PC-9 (cell line): ENCODE measurements around the gene ARHGAP28.

Experiments
- CTCF ChIP-seq: fragments of 200-600 bp; sonication (generic); conservative IDR thresholded peaks from 2 replicates; pipeline ENCODE4 v1.6.1; 2017; ENCODE audit warnings: mixed run types, antibody characterized with exemption, mild to moderate bottlenecking, moderate library complexity
- EZH2 ChIP-seq: fragments of 200-600 bp; sonication (generic); IDR thresholded peaks from 2 replicates; pipeline ENCODE4 v1.8.0; 2017; ENCODE audit warnings: antibody characterized with exemption, low read depth

- TF ChIP-seq CTCF (no peak), EZH2 (no peak)
Measured at GRCh38 chr18:6721755-6722154, 7.8 kb upstream of the ARHGAP28 start.
